Activated CD4-positive, alpha-beta T cell treated with anti-CD3 and anti-CD28 coated beads, Interleukin-2, amount 50 U/mL, for 4 hours (primary cell): Measurements from ENCODE around the gene ABI3BP.

Source experiments
- DNase-seq, 2 experiments: peaks; one replicate each; pipeline ENCODE4 v3.0.0-alpha.2; 2020

The ABI3BP gene

GRCh38 chr3:100715176-100715575, 278.0 kb downstream of the ABI3BP start:
- DNase-seq: no peak

- DNase-seq: peak; percentile 52 to 56
These were observed 282.8 kb downstream of the ABI3BP start for GRCh38 chr3:100710261-100710968.

GRCh38 chr3:100709842-100710260, 283.4 kb downstream of the ABI3BP start:
- peak; percentile 9 to 20 for DNase-seq

- peak; percentile 95 to 96 for DNase-seq
These were observed 284.0 kb downstream of the ABI3BP start, which contains the start of gene TFG for GRCh38 chr3:100708989-100709841. TFG (plus strand) TSS chr3:100709494; CDS start chr3:100713686, 4,192 bp downstream.

GRCh38 chr3:100708644-100708988, 284.6 kb downstream of the ABI3BP start:
- DNase-seq: no peak

- no peak for DNase-seq
These were observed 286.9 kb downstream of the ABI3BP start for GRCh38 chr3:100706365-100706764.

GRCh38 chr3:100703865-100704264, 289.4 kb downstream of the ABI3BP start:
- no peak for DNase-seq

- no peak for DNase-seq
These were observed 290.3 kb downstream of the ABI3BP start for GRCh38 chr3:100702980-100703345.

- no peak for DNase-seq
These were observed 290.9 kb downstream of the ABI3BP start for GRCh38 chr3:100702082-100702979.

- no peak for DNase-seq
These were observed 292.5 kb downstream of the ABI3BP start for GRCh38 chr3:100700708-100701107.
